ENCODE data around the gene SMIM29.

SMIM29 gene
- long read RNA-seq, transcript SMIM29-205 (5 exons, 1,297 nt): major isoform, 5 of 11 reads
- long read RNA-seq, transcript SMIM29-208 (5 exons, 1,186 nt): major isoform, 5 of 11 reads
- long read RNA-seq, partial matches to known transcripts: 1 of 11 reads
- long read RNA-seq, other reads (novel, unspliced or antisense): 0 of 11 reads

GRCh38 chr6:34248727-34249468 is at the start of gene SMIM29:
Gene SMIM29, minus strand, starts transcription at chr6:34249006. Its CDS starts 1,215 bp downstream, at chr6:34247791.
- TF ChIP-seq CTCF (IDR thresholded peaks at IDR 0.05; ENCODE audit: insufficient read depth, low read length) (peak; percentile 46), GABPA (IDR thresholded peaks at IDR 0.05; ENCODE audit: low read depth) (no peak; the same call in 1 of the 2 replicates)
- Histone ChIP-seq H3K4me3 (replicated peaks; ENCODE audit: insufficient read depth, low read length) (peak within 1 kb of the TSS; percentile 68), H3K27me3 (ENCODE audit: insufficient read depth, poor library complexity, severe bottlenecking) (no peaks in the 10 kb centered on the region), H3K27ac (replicated peaks) (peak within 1 kb of the TSS; percentile 70)
- DNase-seq (ENCODE audit: low read depth in 1 of 2, low spot score in 1 of 2): peak in 1 of 2 experiments; percentile 96

GRCh38 chr6:34295721-34296120 is 46.9 kb upstream of the SMIM29 start:
- no peaks in the 10 kb centered on the region for H3K27me3 ChIP-seq (ENCODE audit: insufficient read depth, poor library complexity, severe bottlenecking)
- DNase-seq (ENCODE audit: low read depth in 1 of 2, low spot score in 1 of 2): no peak
- TF ChIP-seq SPI1 (IDR thresholded peaks at IDR 0.05; ENCODE audit: borderline replicate concordance, low read depth): no peak
- TF ChIP-seq CTCF (IDR thresholded peaks at IDR 0.05; ENCODE audit: insufficient read depth, low read length): no peak
- TF ChIP-seq REST (IDR thresholded peaks at IDR 0.05; ENCODE audit: insufficient replicate concordance, low read depth): no peak
- TF ChIP-seq POLR2AphosphoS5 (IDR thresholded peaks at IDR 0.05; ENCODE audit: low read depth): no peak
- no peak for TF ChIP-seq GABPA (IDR thresholded peaks at IDR 0.05; ENCODE audit: low read depth)
- H3K4me3 ChIP-seq (replicated peaks; ENCODE audit: insufficient read depth, low read length): no peak overlapping the region
- no peak overlapping the region for H3K27ac ChIP-seq (replicated peaks)

- H3K27me3 ChIP-seq (ENCODE audit: insufficient read depth, poor library complexity, severe bottlenecking): no peaks in the 10 kb centered on the region
- H3K4me3 ChIP-seq (replicated peaks; ENCODE audit: insufficient read depth, low read length): no peak overlapping the region
- no peak for DNase-seq (ENCODE audit: low read depth in 1 of 2, low spot score in 1 of 2)
- no peak overlapping the region for H3K27ac ChIP-seq (replicated peaks)
- TF ChIP-seq SPI1 (IDR thresholded peaks at IDR 0.05; ENCODE audit: borderline replicate concordance, low read depth): no peak
- TF ChIP-seq GABPA (IDR thresholded peaks at IDR 0.05; ENCODE audit: low read depth): no peak
Measured at GRCh38 chr6:34292954-34293353, 44.1 kb upstream of the SMIM29 start.

DNA sequence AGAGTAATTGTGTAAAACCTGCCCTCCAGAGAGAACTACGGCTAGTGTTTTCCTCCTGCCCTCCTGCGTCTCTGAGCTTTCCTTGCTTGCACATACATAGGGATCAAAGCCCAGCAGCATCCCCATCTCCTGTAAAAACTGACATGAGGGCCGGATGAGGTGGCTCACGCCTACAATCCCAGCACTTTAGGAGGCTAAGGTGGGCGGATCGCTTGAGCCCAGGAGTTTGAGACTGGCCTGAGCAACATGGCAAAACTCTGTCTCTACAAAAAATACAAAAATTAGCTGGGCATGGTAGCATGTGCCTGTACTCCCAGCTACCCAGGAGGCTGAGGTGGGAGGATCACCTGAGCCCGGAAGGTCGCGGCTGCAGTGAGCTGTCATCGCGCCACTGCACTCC is 40.3 kb upstream of the SMIM29 start:
- no peak for DNase-seq (ENCODE audit: low read depth in 1 of 2, low spot score in 1 of 2)
- Histone ChIP-seq H3K4me3 (replicated peaks; ENCODE audit: insufficient read depth, low read length) (no peak overlapping the region), H3K27ac (replicated peaks) (0 out of 2 replicates have a peak overlapping the region, but pooled peaks have one; percentile 8), H3K27me3 (ENCODE audit: insufficient read depth, poor library complexity, severe bottlenecking) (no peaks in the 10 kb centered on the region)
- TF ChIP-seq CTCF (IDR thresholded peaks at IDR 0.05; ENCODE audit: insufficient read depth, low read length) (no peak), POLR2AphosphoS5 (IDR thresholded peaks at IDR 0.05; ENCODE audit: low read depth) (no peak)

DNA sequence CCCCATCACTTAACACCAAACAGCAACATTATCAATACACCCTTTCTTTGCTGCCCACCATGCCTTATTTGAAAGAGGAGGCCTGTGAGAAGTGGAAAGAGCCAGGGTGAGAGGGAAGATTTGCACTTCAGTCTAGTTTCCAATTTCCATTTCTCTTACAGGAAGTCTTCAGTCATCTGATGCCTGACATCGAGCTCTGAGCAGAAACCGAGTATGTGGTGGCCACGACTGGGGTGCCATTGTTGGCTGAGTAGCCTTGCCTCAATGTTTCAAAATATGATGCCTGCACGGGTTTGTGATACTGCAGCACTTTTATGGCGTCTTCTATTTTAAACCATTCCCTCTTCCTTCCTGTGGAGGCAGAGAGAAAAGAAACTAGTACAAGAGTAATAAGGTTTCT is 39.8 kb upstream of the SMIM29 start:
- H3K27ac ChIP-seq (replicated peaks): 0 out of 2 replicates have a peak overlapping the region, but pooled peaks have one; percentile 8
- peak in 1 of 2 experiments; percentile 37 for DNase-seq (ENCODE audit: low read depth in 1 of 2, low spot score in 1 of 2)
- TF ChIP-seq REST (IDR thresholded peaks at IDR 0.05; ENCODE audit: insufficient replicate concordance, low read depth) (no peak), GABPA (IDR thresholded peaks at IDR 0.05; ENCODE audit: low read depth) (no peak), POLR2AphosphoS5 (IDR thresholded peaks at IDR 0.05; ENCODE audit: low read depth) (no peak), CTCF (IDR thresholded peaks at IDR 0.05; ENCODE audit: insufficient read depth, low read length) (no peak), SPI1 (IDR thresholded peaks at IDR 0.05; ENCODE audit: borderline replicate concordance, low read depth) (no peak)
- no peak overlapping the region for H3K4me3 ChIP-seq (replicated peaks; ENCODE audit: insufficient read depth, low read length)
- no peaks in the 10 kb centered on the region for H3K27me3 ChIP-seq (ENCODE audit: insufficient read depth, poor library complexity, severe bottlenecking)

Data from HL-60 (cell line).